Measurements from ENCODE around the gene KRTAP20-1. TPM values are rescaled to one million over a fixed set of nuclear protein-coding genes. Genes with fewer than 3 reads are reported as not detected.

Gene KRTAP20-1
- total and polyA plus RNA-seq, 12 donors: not detected

DNA sequence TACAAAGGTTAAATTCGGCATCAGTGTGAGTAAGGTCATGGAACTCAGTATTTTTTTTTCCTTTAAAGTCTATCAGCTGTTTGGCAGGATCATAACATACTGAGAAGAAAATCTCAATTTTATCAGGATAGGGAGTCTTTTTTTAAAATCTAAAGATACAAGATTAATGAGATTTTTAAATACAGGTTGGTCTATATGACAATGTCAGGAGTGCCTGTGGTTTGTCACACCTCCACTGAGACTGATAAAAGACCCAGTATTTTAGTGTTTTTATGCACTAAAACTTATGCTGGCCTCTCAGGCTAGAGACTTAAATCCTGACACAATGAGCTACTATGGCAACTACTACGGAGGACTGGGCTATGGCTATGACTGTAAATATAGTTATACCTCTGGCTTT, 26.3 kb downstream of the KRTAP20-1 start, which contains the start of gene KRTAP20-3:
TSS of gene KRTAP20-3 (plus strand) at position 301 of the 400 bp plus-strand sequence.
- intact Hi-C loops (cut with DNase I): no loop called here
- H3K4me1 ChIP-seq (replicated peaks in 1 of 2): no peaks in the 10 kb centered on the region
- no peaks in the 10 kb centered on the region for H3K36me3 ChIP-seq (replicated peaks in 1 of 2)
- H3K9me3 ChIP-seq (replicated peaks in 1 of 3): no peaks in the 10 kb centered on the region
- no peak for DNase-seq
- TF ChIP-seq POLR2A (IDR thresholded peaks at IDR 0.05): no peak
- TF ChIP-seq, protein P1, sequence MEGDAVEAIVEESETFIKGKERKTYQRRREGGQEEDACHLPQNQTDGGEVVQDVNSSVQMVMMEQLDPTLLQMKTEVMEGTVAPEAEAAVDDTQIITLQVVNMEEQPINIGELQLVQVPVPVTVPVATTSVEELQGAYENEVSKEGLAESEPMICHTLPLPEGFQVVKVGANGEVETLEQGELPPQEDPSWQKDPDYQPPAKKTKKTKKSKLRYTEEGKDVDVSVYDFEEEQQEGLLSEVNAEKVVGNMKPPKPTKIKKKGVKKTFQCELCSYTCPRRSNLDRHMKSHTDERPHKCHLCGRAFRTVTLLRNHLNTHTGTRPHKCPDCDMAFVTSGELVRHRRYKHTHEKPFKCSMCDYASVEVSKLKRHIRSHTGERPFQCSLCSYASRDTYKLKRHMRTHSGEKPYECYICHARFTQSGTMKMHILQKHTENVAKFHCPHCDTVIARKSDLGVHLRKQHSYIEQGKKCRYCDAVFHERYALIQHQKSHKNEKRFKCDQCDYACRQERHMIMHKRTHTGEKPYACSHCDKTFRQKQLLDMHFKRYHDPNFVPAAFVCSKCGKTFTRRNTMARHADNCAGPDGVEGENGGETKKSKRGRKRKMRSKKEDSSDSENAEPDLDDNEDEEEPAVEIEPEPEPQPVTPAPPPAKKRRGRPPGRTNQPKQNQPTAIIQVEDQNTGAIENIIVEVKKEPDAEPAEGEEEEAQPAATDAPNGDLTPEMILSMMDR (IDR thresholded peaks at IDR 0.05): no peak
- H3K27ac ChIP-seq: no peak within 1 kb of the TSS
- H3K4me3 ChIP-seq: no peak within 1 kb of the TSS
- WGBS, 4 donors: 69 to 81% (median 75%) methylated on average over 2 of the region's 2 CpGs
- H3K27me3 ChIP-seq: no peaks in the 10 kb centered on the region

DNA sequence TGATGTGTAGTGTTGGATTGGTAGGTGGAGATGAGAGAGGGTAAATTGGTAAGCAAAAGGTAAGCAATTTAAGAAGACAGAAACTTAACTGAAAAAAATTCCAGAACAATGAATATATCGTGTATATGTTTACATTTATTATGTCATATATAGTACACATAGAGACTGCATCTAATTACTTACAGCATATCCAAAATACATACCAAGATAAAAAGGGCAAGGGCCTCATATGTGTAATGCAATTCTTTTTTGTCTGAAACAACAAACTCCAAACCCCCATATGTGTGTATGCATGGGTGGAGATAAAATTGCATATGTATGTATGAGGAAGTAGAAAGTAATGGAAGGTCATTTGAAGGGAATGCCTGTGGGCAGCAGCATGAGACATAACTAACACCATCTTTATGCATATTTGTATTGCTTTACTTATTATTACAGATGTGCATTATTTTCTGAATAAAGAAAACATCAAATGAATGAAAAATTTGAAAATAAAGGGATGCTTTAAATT, 30.7 kb downstream of the KRTAP20-1 start:
- no peak overlapping the region for H3K27ac ChIP-seq
- H3K36me3 ChIP-seq (replicated peaks in 1 of 2): no peaks in the 10 kb centered on the region
- WGBS, 4 donors: 57 to 84% (median 65%) methylated on average over 1 of the region's 1 CpG
- H3K4me3 ChIP-seq: no peak overlapping the region
- H3K27me3 ChIP-seq: no peaks in the 10 kb centered on the region
- intact Hi-C loops (cut with DNase I): no loop called here
- TF ChIP-seq POLR2A (IDR thresholded peaks at IDR 0.05): no peak
- TF ChIP-seq, protein P1 (IDR thresholded peaks at IDR 0.05): no peak
- H3K4me1 ChIP-seq (replicated peaks in 1 of 2): no peaks in the 10 kb centered on the region
- H3K9me3 ChIP-seq (replicated peaks in 1 of 3): no peaks in the 10 kb centered on the region
- DNase-seq: no peak

DNA sequence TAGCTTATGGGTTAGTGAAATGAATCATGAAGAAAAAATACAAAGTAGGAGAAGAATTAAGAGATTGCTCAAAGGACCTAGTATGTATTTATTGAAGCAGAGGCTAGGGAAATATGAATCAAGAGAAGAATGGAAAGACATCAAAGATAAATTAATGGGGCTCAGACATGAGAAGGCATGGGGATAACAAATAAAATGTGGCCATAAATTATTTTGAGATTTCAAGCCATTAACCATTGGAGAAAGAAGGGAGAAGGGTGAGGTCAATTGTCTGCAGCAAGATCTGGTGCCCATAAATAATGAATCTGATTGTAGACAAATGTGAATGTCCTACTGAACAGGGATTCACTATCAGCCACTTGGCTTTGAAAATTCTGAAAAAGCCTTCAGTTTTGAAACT, 36.7 kb downstream of the KRTAP20-1 start:
- no peaks in the 10 kb centered on the region for H3K9me3 ChIP-seq (replicated peaks in 1 of 3)
- no peaks in the 10 kb centered on the region for H3K36me3 ChIP-seq (replicated peaks in 1 of 2)
- no peak for DNase-seq
- H3K4me1 ChIP-seq (replicated peaks in 1 of 2): no peaks in the 10 kb centered on the region
- intact Hi-C loops (cut with DNase I): no loop called here
- TF ChIP-seq, protein P1 (IDR thresholded peaks at IDR 0.05): no peak
- TF ChIP-seq POLR2A (IDR thresholded peaks at IDR 0.05): no peak
- no peaks in the 10 kb centered on the region for H3K27me3 ChIP-seq
- H3K27ac ChIP-seq: no peak overlapping the region
- no peak overlapping the region for H3K4me3 ChIP-seq

Small RNA genes lying within 50 kb of the gene (small RNA-seq; reads per million reads assigned to genes)
- gene KRTAP20-1: 0 reads per million in 2 donors
- gene KRTAP20-3: 0 reads per million in 2 donors
- 0 reads per million in 2 donors for gene KRTAP20-4
- 0 reads per million in 2 donors for gene KRTAP22-1
- 0 reads per million in 2 donors for gene KRTAP22-2

Other genes with a start within 250 kb of the KRTAP20-1 start
- under 1 TPM in 1 of 9 donors, not detected in 8; 0.41 TPM for gene KRTAP13-2, start 244.2 kb upstream of the KRTAP20-1 start, total RNA-seq
- not detected for gene KRTAP13-2, start 244.2 kb upstream of the KRTAP20-1 start, polyA plus RNA-seq
- gene KRTAP13-1, start 220.4 kb upstream of the KRTAP20-1 start, total RNA-seq: not detected
- gene KRTAP13-1, start 220.4 kb upstream of the KRTAP20-1 start, polyA plus RNA-seq: not detected
- gene KRTAP13-3, start 190.5 kb upstream of the KRTAP20-1 start, total RNA-seq: not detected
- not detected for gene KRTAP13-3, start 190.5 kb upstream of the KRTAP20-1 start, polyA plus RNA-seq
- not detected for gene KRTAP13-4, start 186.2 kb upstream of the KRTAP20-1 start, total RNA-seq
- not detected for gene KRTAP13-4, start 186.2 kb upstream of the KRTAP20-1 start, polyA plus RNA-seq
- not detected for gene KRTAP15-1, start 176.2 kb upstream of the KRTAP20-1 start, total RNA-seq
- gene KRTAP15-1, start 176.2 kb upstream of the KRTAP20-1 start, polyA plus RNA-seq: not detected
- not detected for gene KRTAP19-1, start 136.1 kb upstream of the KRTAP20-1 start, total RNA-seq
- gene KRTAP19-1, start 136.1 kb upstream of the KRTAP20-1 start, polyA plus RNA-seq: not detected
- gene KRTAP19-2, start 129.0 kb upstream of the KRTAP20-1 start, total RNA-seq: not detected
- gene KRTAP19-2, start 129.0 kb upstream of the KRTAP20-1 start, polyA plus RNA-seq: not detected
- gene KRTAP19-3, start 124.4 kb upstream of the KRTAP20-1 start, total RNA-seq: not detected
- gene KRTAP19-3, start 124.4 kb upstream of the KRTAP20-1 start, polyA plus RNA-seq: not detected
- gene KRTAP19-4, start 119.3 kb upstream of the KRTAP20-1 start, total RNA-seq: not detected
- not detected for gene KRTAP19-4, start 119.3 kb upstream of the KRTAP20-1 start, polyA plus RNA-seq
- gene KRTAP19-5, start 114.3 kb upstream of the KRTAP20-1 start, total RNA-seq: not detected
- not detected for gene KRTAP19-5, start 114.3 kb upstream of the KRTAP20-1 start, polyA plus RNA-seq
- gene KRTAP19-6, start 74.6 kb upstream of the KRTAP20-1 start, total RNA-seq: not detected
- gene KRTAP19-6, start 74.6 kb upstream of the KRTAP20-1 start, polyA plus RNA-seq: not detected
- gene KRTAP19-7, start 55.1 kb upstream of the KRTAP20-1 start, total RNA-seq: not detected
- gene KRTAP19-7, start 55.1 kb upstream of the KRTAP20-1 start, polyA plus RNA-seq: not detected
- gene KRTAP22-2, start 26.0 kb upstream of the KRTAP20-1 start, total RNA-seq: not detected
- not detected for gene KRTAP22-2, start 26.0 kb upstream of the KRTAP20-1 start, polyA plus RNA-seq
- gene KRTAP6-3, start 24.0 kb upstream of the KRTAP20-1 start, total RNA-seq: not detected
- gene KRTAP6-3, start 24.0 kb upstream of the KRTAP20-1 start, polyA plus RNA-seq: not detected
- not detected for gene KRTAP6-2, start 17.5 kb upstream of the KRTAP20-1 start, total RNA-seq
- not detected for gene KRTAP6-2, start 17.5 kb upstream of the KRTAP20-1 start, polyA plus RNA-seq
- not detected for gene KRTAP22-1, start 15.3 kb upstream of the KRTAP20-1 start, total RNA-seq
- not detected for gene KRTAP22-1, start 15.3 kb upstream of the KRTAP20-1 start, polyA plus RNA-seq
- not detected for gene KRTAP6-1, start 2.5 kb upstream of the KRTAP20-1 start, total RNA-seq
- not detected for gene KRTAP6-1, start 2.5 kb upstream of the KRTAP20-1 start, polyA plus RNA-seq
- not detected for gene KRTAP20-4, start 4.2 kb downstream of the KRTAP20-1 start, total RNA-seq
- gene KRTAP20-4, start 4.2 kb downstream of the KRTAP20-1 start, polyA plus RNA-seq: not detected
- not detected for gene KRTAP20-2, start 18.8 kb downstream of the KRTAP20-1 start, total RNA-seq
- gene KRTAP20-2, start 18.8 kb downstream of the KRTAP20-1 start, polyA plus RNA-seq: not detected
- gene KRTAP20-3, start 26.4 kb downstream of the KRTAP20-1 start, total RNA-seq: not detected
- gene KRTAP20-3, start 26.4 kb downstream of the KRTAP20-1 start, polyA plus RNA-seq: not detected
- gene KRTAP21-3, start 102.4 kb downstream of the KRTAP20-1 start, total RNA-seq: not detected
- not detected for gene KRTAP21-3, start 102.4 kb downstream of the KRTAP20-1 start, polyA plus RNA-seq
- gene KRTAP21-2, start 130.8 kb downstream of the KRTAP20-1 start, total RNA-seq: not detected
- gene KRTAP21-2, start 130.8 kb downstream of the KRTAP20-1 start, polyA plus RNA-seq: not detected
- not detected for gene KRTAP21-1, start 139.0 kb downstream of the KRTAP20-1 start, total RNA-seq
- gene KRTAP21-1, start 139.0 kb downstream of the KRTAP20-1 start, polyA plus RNA-seq: not detected
- gene KRTAP8-1, start 196.8 kb downstream of the KRTAP20-1 start, total RNA-seq: not detected
- not detected for gene KRTAP8-1, start 196.8 kb downstream of the KRTAP20-1 start, polyA plus RNA-seq
- not detected for gene KRTAP7-1, start 213.3 kb downstream of the KRTAP20-1 start, total RNA-seq
- gene KRTAP7-1, start 213.3 kb downstream of the KRTAP20-1 start, polyA plus RNA-seq: not detected

Measured in adrenal gland (tissue), 12 donors.